ENCODE measurements around the gene CDC37L1.

The CDC37L1 gene

DNA sequence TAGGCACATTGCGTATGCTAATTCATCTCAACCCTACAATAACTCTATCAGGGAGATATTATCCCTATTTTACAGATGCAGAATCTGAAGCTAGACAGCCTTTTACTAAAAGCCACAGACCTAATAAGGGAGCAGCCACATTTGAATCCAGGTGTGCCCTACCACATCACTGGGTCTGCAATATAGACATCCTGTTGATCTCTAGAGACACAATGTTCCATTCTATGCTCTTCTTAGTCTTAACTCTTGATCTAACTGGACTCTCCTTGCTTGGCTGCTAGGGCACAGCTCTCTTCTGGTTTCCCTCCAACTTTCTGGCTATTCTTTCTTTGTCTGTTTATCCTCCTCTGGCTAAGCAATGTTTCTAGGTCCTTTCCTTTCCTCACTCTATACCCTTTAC, 11.7 kb upstream of the CDC37L1 start:
- DNase-seq (ENCODE audit: extremely low spot score, insufficient read length, low read depth) (no peak), FAIRE-seq (no peak)

GRCh38 chr9:4668604-4669003, 10.8 kb upstream of the CDC37L1 start:
- DNase-seq (ENCODE audit: extremely low spot score, insufficient read length, low read depth) (no peak), FAIRE-seq (no peak)

DNA sequence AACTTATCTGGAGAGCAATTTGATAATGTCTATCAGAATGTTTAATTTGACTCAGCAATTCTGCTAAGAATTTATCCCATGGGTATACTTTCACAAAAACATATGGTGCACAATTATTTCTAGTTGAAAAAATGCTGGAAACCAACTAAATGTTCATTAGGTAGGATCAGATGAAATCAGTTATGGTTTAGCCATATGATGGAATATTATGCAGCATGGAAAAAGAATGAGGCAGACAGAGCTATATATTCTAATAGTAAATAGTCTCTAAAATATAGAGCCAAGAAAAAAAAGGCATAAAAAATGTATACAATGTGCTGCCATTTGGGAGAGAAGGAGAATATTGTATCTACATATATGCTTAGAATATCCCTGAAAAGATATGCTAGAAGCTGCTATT, 9.5 kb upstream of the CDC37L1 start:
- DNase-seq (ENCODE audit: extremely low spot score, insufficient read length, low read depth) = no peak
- FAIRE-seq = no peak

DNA sequence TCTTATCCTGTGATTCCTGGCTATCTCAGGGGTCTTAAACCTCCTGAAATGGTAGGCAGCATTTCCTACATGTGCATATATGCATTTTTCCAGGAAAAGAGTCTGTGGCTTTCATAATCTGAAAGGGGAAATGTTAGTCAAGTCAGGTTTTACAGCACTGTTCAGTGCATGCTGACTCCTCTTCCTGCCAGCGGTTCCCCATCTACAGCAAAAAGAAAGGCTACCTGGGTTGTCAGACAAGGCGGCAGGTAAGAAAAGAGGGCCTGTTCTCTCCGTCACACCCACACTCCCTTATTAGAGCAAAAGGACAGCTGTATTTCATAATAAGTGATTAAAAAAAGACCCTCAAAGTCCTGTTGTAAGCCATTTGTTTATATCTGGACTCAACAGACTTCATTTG, 8.8 kb upstream of the CDC37L1 start:
- FAIRE-seq = no peak

DNA sequence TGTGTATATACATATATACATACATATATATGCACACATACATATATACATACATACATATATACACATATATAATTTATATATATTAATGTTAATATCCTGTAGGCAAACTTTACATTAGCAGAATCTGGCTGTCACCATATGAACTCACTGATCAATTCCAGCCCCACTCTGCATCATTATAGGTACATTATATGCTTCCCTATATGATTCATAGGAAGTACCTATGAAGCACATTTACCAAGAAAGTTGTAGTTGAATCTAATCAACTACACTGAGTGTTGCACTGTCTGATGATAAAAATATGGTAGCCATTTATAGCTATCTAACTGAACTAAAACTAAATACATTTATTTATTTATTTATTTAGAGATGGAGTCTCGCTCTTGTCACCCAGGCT, 7.6 kb upstream of the CDC37L1 start:
- DNase-seq (ENCODE audit: extremely low spot score, insufficient read length, low read depth) (no peak), FAIRE-seq (no peak)

More for the DNA sequence above, 8.8 kb upstream of the CDC37L1 start:
- no peak for DNase-seq (ENCODE audit: extremely low spot score, insufficient read length, low read depth)

GRCh38 chr9:4674783-4675182, 4.6 kb upstream of the CDC37L1 start:
- FAIRE-seq = no peak
- DNase-seq (ENCODE audit: extremely low spot score, insufficient read length, low read depth) = no peak

DNA sequence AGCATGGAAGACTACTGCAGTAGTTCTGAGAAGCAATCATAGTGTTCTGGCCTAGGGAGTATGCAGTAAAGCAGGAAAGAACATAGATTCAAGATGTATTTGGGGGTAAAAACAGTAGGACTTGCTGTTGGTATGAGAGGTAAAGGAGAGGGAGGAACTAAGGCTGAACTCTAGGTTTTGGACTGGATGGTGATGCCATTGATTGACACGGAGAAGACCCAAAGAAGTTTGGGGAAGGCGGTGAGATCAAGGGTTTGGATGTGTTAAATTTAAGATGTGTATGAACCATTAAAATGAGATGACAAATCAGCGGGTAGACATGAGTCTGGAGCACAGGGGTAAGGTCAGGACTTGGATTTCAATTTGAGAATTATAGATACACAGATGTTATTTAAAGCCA, 2.0 kb upstream of the CDC37L1 start:
- DNase-seq (ENCODE audit: extremely low spot score, insufficient read length, low read depth) (no peak), FAIRE-seq (no peak)

- DNase-seq (ENCODE audit: extremely low spot score, insufficient read length, low read depth) (no peak), FAIRE-seq (peak; percentile 62)
Observed at GRCh38 chr9:4678679-4679267, 596 bp upstream of the CDC37L1 start.

- no peak for DNase-seq (ENCODE audit: extremely low spot score, insufficient read length, low read depth)
Observed at GRCh38 chr9:4680173-4680525, 780 bp downstream of the CDC37L1 start.

DNA sequence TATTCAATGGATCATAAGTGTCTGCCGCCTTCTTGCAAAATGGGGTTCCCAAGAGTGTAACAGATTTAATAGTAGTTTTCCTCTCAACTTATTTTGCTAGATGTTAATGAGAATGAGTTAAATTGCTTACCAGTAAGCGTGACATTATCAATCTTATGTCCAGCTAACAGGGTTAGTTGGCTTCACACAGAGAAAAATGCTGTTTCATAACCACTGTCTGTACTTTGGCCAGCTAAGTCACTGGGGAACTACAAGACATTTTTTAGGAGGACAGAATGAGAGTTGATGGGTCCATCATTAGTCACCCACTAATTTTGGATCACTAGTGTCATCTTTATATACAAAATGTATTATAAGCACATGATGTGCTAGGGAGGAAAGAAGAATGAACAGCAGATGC, 1.4 kb downstream of the CDC37L1 start:
- peak; percentile 36 for FAIRE-seq
- no peak for DNase-seq (ENCODE audit: extremely low spot score, insufficient read length, low read depth)

More at GRCh38 chr9:4680173-4680525, 780 bp downstream of the CDC37L1 start:
- FAIRE-seq = peak; percentile 68

- DNase-seq (ENCODE audit: extremely low spot score, insufficient read length, low read depth) = no peak
- FAIRE-seq = no peak
Observed at GRCh38 chr9:4684820-4685219, 5.5 kb downstream of the CDC37L1 start.

GRCh38 chr9:4686112-4686511, 6.7 kb downstream of the CDC37L1 start:
- FAIRE-seq (no peak), DNase-seq (ENCODE audit: extremely low spot score, insufficient read length, low read depth) (no peak)

DNA sequence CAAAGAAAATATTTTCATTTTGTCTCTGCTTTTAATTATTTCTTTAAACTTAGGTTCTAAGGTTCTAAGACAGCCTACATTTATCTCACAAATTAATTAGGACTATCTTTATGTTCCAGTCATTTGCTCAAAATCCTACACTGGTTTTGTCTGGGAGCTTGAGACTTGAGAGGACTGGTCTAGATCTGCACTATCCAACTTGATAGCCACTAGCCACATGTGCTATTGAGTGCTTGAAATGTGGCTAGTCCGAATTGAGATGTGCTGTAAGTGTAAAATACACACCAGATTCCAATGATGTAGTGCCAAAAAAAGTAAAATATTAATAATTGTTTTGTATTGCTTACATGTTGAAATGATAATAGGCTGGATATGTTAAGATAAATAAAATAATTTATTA, 7.2 kb downstream of the CDC37L1 start:
- FAIRE-seq = no peak
- no peak for DNase-seq (ENCODE audit: extremely low spot score, insufficient read length, low read depth)

GRCh38 chr9:4689021-4689420, 9.7 kb downstream of the CDC37L1 start:
- no peak for FAIRE-seq
- no peak for DNase-seq (ENCODE audit: extremely low spot score, insufficient read length, low read depth)

- DNase-seq (ENCODE audit: extremely low spot score, insufficient read length, low read depth) (no peak), FAIRE-seq (peak; percentile 75)
Observed at GRCh38 chr9:4689687-4690104, 10.3 kb downstream of the CDC37L1 start.

DNA sequence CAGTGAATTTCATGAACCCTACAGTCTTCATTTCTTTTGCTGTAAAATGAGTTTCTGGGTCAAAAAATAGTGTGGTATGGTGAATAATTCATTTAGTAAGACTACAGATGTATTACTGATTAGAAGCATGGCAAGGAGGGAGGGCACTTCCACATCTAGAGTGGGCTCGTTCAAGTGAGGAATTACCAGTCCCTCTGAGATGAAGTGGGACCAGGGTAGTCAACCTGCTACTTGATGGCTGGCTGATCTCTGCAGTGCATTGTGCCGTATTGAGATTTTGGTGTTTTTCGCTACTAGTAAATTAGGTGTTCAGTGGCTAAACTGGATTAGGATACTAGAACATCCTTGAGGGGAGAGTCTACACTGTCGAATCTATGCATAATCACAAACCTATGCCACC, 10.8 kb downstream of the CDC37L1 start:
- no peak for DNase-seq (ENCODE audit: extremely low spot score, insufficient read length, low read depth)
- FAIRE-seq = peak; percentile 50

DNA sequence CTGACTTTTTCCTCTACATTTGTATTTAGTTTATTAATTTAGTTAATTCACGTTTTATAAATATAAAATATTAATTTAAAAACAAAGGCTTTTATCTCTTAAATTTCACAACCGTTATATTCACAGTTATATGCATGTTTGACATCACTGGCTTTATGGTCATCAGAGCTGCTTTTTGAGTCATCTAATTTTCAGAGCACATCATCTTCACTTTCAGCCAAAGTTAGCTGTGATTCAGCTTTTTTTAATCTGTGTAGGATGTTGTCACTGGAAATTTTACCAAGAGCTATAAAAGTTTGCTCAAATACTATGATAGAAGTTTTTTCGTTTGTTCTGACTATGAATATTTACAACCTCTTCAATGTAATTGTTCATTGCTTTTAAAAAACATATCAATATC, 12.4 kb downstream of the CDC37L1 start:
- FAIRE-seq (no peak), DNase-seq (ENCODE audit: extremely low spot score, insufficient read length, low read depth) (no peak)

DNA sequence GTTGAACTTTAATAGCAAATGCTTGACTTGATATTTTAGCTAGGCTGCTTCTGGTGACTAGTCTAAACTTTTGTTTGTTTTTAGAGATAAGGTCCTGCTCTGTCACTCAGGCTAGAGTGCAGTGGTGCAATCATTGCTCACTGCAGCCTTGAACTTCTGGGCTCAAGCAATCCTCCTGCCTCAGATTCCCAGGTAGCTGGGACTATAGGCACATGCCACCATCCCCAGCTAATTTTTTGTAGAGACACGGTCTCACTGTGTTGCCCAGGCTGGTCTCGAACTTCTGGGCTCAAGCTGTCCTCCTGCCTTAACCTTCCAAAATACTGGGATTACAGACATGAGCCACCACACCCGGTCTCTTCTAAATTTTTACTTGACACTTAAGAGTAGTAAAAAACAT, 20.7 kb downstream of the CDC37L1 start:
- FAIRE-seq (no peak), DNase-seq (ENCODE audit: extremely low spot score, insufficient read length, low read depth) (no peak)

- FAIRE-seq = no peak
- DNase-seq (ENCODE audit: extremely low spot score, insufficient read length, low read depth) = no peak
Observed at GRCh38 chr9:4700932-4701331, 21.6 kb downstream of the CDC37L1 start.

DNA sequence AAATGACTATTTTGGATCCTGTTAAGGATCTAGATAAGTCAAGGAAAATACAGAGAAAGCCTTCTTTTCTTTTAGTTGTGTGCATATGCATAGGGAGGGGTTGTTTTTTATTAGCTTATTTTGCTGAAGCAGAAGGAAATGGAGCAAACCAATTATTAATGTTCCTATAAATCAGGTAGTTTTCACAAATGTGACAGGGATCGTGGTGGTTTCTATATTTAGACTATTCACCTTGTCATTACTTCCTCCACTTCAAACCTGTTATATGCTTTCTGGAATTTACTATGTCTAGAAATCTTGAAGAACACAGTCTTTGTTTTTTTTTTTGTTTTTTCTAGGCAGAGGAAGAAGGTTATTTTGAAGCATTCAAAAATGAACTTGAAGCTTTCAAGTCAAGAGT, 22.2 kb downstream of the CDC37L1 start:
- FAIRE-seq = no peak

DNA sequence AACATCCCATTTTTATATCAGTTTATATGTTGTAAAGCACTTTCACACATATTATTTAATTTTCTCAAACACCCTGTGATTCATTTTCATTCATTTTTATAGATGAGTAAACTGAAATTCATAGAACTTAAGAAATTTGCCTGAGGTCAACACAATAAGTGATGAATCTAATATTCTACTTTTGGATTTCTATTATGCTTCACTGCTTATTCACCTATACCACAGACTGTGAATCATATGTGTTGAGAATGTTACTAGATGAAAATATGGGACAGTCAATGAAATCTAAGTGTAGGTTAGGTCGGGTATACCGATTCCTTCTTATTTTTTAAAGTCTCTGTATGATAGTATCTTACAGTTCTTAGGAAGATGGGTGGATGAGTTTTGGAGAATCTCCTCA, 24.8 kb downstream of the CDC37L1 start:
- no peak for FAIRE-seq
- no peak for DNase-seq (ENCODE audit: extremely low spot score, insufficient read length, low read depth)

More for the DNA sequence above, 22.2 kb downstream of the CDC37L1 start:
- no peak for DNase-seq (ENCODE audit: extremely low spot score, insufficient read length, low read depth)

DNA sequence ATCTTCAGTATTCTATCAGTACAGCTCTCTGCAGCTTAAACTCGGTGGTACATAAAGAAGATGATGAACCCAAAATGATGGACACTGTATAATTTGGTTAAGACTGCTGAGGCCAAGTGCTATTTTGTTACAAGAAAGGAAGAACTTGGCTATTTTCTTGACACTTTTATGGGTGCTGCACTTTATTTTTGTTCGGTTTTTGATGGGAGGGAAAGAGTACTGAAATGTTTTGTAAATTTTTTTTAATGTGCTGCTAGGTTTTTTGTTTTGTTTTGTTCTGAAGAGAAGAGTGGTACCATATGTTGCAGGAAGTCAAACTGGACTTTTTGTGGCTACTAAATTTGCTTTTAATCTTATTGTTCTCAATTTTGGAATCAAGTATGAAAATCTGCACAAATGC, 26.7 kb downstream of the CDC37L1 start:
- FAIRE-seq = no peak
- no peak for DNase-seq (ENCODE audit: extremely low spot score, insufficient read length, low read depth)
